HEK293 (cell line): ENCODE results near the gene G6PD.

ENCODE experiments used
- CTCF ChIA-PET: fragments of 350-600 bp; formaldehyde crosslinking; extraction: SDS; loops from one replicate; lab custom pipeline; 2021; ENCODE audit warnings: antibody characterized with exemption; lab: Yijun Ruan, JAX
- POLR2A ChIA-PET: fragments of 300-600 bp; formaldehyde crosslinking; extraction: SDS; loops from one replicate; lab custom pipeline; 2020; ENCODE audit warnings: antibody characterized with exemption, inconsistent platforms; lab: Yijun Ruan, JAX
- H3K27ac ChIP-seq: fragments of 200-500 bp; sonication (Bioruptor generic); 2 replicates; pipeline ENCODE4 v1.5.1; 2014; ENCODE audit warnings: low read depth, low read length, control low read depth, inconsistent platforms; ENCODE audit errors: extremely low read depth
- H3K36me3 ChIP-seq, 2 experiments: fragments of 200-500 bp in 1 of 2; sonication (Bioruptor generic) in 1 of 2; 1 replicate in 1 of 2; 2 replicates in 1 of 2; pipeline ENCODE4 v1.5.1; 2014 to 2017; ENCODE audit warnings: inconsistent platforms in 2 of 2, low read length in 2 of 2; ENCODE audit not compliant: control insufficient read depth in 2 of 2, insufficient read depth in 1 of 2
- H3K4me1 ChIP-seq: fragments of 200-500 bp; sonication (Bioruptor generic); 2 replicates; pipeline ENCODE4 v1.5.1; 2014; ENCODE audit warnings: mild to moderate bottlenecking, low read length, inconsistent platforms; ENCODE audit not compliant: control insufficient read depth, insufficient read depth
- H3K4me3 ChIP-seq: 2 replicates; pipeline ENCODE4 v1.5.1; 2011; ENCODE audit warnings: low read depth, mild to moderate bottlenecking, control low read depth, low read length, moderate library complexity
- H3K9me3 ChIP-seq: fragments of 200-500 bp; sonication (Bioruptor generic); 2 replicates; pipeline ENCODE4 v1.5.1; 2014; ENCODE audit warnings: low read depth, low read length, inconsistent platforms; ENCODE audit not compliant: control insufficient read depth, insufficient read depth
- EGR2 ChIP-seq: fragments of 450-650 bp; formaldehyde crosslinking; IDR thresholded peaks from 2 replicates; pipeline ENCODE4 v1.5.1; 2016; ENCODE audit warnings: low read depth, missing biosample characterization, missing genetic modification characterization
- KLF10 ChIP-seq: fragments of 450-650 bp; IDR thresholded peaks from 2 replicates; pipeline ENCODE4 v1.5.1; 2018; ENCODE audit warnings: missing biosample characterization, mild to moderate bottlenecking, missing genetic modification characterization
- WT1 ChIP-seq: fragments of 450-650 bp; formaldehyde crosslinking; IDR thresholded peaks from 2 replicates; pipeline ENCODE4 v1.5.1; 2016; ENCODE audit warnings: missing biosample characterization, missing genetic modification characterization
- YY2 ChIP-seq: fragments of 450-650 bp; formaldehyde crosslinking; IDR thresholded peaks from 2 replicates; pipeline ENCODE4 v1.5.1; 2016; ENCODE audit warnings: missing biosample characterization, missing genetic modification characterization
- ZFHX2 ChIP-seq: fragments of 450-650 bp; formaldehyde crosslinking; conservative IDR thresholded peaks from 2 replicates; pipeline ENCODE4 v1.5.1; 2016; ENCODE audit warnings: missing biosample characterization, missing genetic modification characterization
- ZIC2 ChIP-seq: fragments of 450-650 bp; formaldehyde crosslinking; IDR thresholded peaks from 2 replicates; pipeline ENCODE4 v1.5.1; 2016; ENCODE audit warnings: missing biosample characterization, missing genetic modification characterization
- ZNF133 ChIP-seq: fragments of 450-650 bp; formaldehyde crosslinking; IDR thresholded peaks from 2 replicates; pipeline ENCODE4 v1.5.1; 2016; ENCODE audit warnings: missing biosample characterization, missing genetic modification characterization
- ZNF202 ChIP-seq: fragments of 450-650 bp; formaldehyde crosslinking; IDR thresholded peaks from 2 replicates; pipeline ENCODE4 v1.5.1; 2016; ENCODE audit warnings: missing biosample characterization, missing genetic modification characterization, borderline replicate concordance
- ZNF311 ChIP-seq: fragments of 450-650 bp; formaldehyde crosslinking; IDR thresholded peaks from 2 replicates; pipeline ENCODE4 v1.5.1; 2017; ENCODE audit warnings: missing biosample characterization, missing genetic modification characterization, borderline replicate concordance
- ZNF324 ChIP-seq: fragments of 450-650 bp; formaldehyde crosslinking; IDR thresholded peaks from 2 replicates; pipeline ENCODE4 v1.5.1; 2016; ENCODE audit warnings: missing biosample characterization, missing genetic modification characterization
- ZNF341 ChIP-seq: fragments of 450-650 bp; formaldehyde crosslinking; IDR thresholded peaks from 2 replicates; pipeline ENCODE4; 2016; ENCODE audit warnings: low read depth, missing biosample characterization, missing genetic modification characterization
- ZNF350 ChIP-seq: fragments of 450-650 bp; formaldehyde crosslinking; IDR thresholded peaks from 2 replicates; pipeline ENCODE4 v1.5.0; 2017; ENCODE audit warnings: missing biosample characterization, mild to moderate bottlenecking, missing genetic modification characterization
- ZNF426 ChIP-seq: fragments of 450-650 bp; formaldehyde crosslinking; IDR thresholded peaks from 2 replicates; pipeline ENCODE4 v1.5.1; 2017; ENCODE audit warnings: missing biosample characterization, missing genetic modification characterization, mild to moderate bottlenecking, inconsistent platforms, moderate library complexity
- ZNF571 ChIP-seq: fragments of 450-650 bp; formaldehyde crosslinking; IDR thresholded peaks from 2 replicates; pipeline ENCODE4 v1.5.0; 2017; ENCODE audit warnings: missing biosample characterization, missing genetic modification characterization
- ZNF610 ChIP-seq: fragments of 450-650 bp; formaldehyde crosslinking; IDR thresholded peaks from 2 replicates; pipeline ENCODE4 v1.5.1; 2016; ENCODE audit warnings: missing biosample characterization, missing genetic modification characterization, borderline replicate concordance
- ZNF701 ChIP-seq: fragments of 450-650 bp; formaldehyde crosslinking; IDR thresholded peaks from 2 replicates; pipeline ENCODE4 v1.5.1; 2016; ENCODE audit warnings: missing biosample characterization, missing genetic modification characterization
- ZNF843 ChIP-seq: fragments of 450-650 bp; formaldehyde crosslinking; IDR thresholded peaks from 2 replicates; pipeline ENCODE4 v1.5.1; 2016; ENCODE audit warnings: missing biosample characterization, missing genetic modification characterization
- ZSCAN30 ChIP-seq: fragments of 450-650 bp; IDR thresholded peaks from 2 replicates; pipeline ENCODE4 v1.5.1; 2018; ENCODE audit warnings: missing biosample characterization, mild to moderate bottlenecking, missing genetic modification characterization, moderate library complexity
- TF ChIP-seq, protein P1 (sequence below): fragments of 450-650 bp; formaldehyde crosslinking; IDR thresholded peaks from 2 replicates; pipeline ENCODE4 v1.5.1; 2016; ENCODE audit warnings: missing biosample characterization, missing genetic modification characterization
- TF ChIP-seq, protein P2 (sequence below): fragments of 450-650 bp; formaldehyde crosslinking; IDR thresholded peaks from 2 replicates; pipeline ENCODE4 v1.5.1; 2017; ENCODE audit warnings: missing biosample characterization, missing genetic modification characterization
- TF ChIP-seq, protein P3 (sequence below): fragments of 450-650 bp; formaldehyde crosslinking; IDR thresholded peaks from 2 replicates; pipeline ENCODE4 v1.5.1; 2016; ENCODE audit warnings: missing biosample characterization, missing genetic modification characterization

Gene G6PD

DNA sequence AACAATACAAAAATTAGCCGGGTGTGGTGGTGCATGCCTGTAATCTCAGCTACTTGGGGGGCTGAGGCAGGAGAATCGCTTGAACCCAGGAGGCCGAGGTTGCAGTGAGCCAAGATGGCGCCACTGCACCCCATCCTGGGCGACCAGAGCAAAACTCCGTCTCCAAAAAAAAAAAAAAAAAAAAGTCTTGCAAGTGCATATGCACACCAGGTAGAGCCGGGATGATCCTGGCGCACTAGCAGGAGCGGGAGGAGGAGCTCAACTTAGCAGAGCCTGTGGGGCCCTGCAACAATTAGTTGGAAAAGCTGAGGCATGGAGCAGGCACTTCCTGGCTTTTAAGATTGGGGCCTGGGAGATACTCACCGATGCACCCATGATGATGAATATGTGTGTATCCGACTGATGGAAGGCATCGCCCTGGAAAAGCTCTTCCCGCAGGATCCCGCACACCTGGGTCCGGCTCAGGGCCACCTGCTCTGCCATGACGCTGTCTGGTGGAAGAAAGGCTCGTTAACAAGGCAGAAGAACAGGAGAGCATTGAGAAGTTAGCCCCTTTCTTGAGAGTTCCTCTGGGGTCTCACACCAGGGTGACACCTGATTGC lies 872 bp downstream of the G6PD start:
- Histone ChIP-seq H3K9me3 (no peaks in the 10 kb centered on the region), H3K4me3 (no peak overlapping the region), H3K4me1 (peaks cover 3% of the 10 kb centered on the region), H3K36me3 (peaks cover 5 to 30% of the 10 kb centered on the region in 2 experiments; a peak in 2 of 3 replicates), H3K27ac (no peak overlapping the region)
- TF ChIP-seq ZFHX2 (tag by site-specific recombination) (no peak), ZNF701 (tag by site-specific recombination) (no peak), ZNF202 (no peak)
- TF ChIP-seq, protein P1, sequence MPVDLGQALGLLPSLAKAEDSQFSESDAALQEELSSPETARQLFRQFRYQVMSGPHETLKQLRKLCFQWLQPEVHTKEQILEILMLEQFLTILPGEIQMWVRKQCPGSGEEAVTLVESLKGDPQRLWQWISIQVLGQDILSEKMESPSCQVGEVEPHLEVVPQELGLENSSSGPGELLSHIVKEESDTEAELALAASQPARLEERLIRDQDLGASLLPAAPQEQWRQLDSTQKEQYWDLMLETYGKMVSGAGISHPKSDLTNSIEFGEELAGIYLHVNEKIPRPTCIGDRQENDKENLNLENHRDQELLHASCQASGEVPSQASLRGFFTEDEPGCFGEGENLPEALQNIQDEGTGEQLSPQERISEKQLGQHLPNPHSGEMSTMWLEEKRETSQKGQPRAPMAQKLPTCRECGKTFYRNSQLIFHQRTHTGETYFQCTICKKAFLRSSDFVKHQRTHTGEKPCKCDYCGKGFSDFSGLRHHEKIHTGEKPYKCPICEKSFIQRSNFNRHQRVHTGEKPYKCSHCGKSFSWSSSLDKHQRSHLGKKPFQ (tag by site-specific recombination): no peak
- ChIA-PET POLR2A (no interaction called here), CTCF (interaction anchor here (0.6 to 1.0 kb wide), 4 partner anchors 9 to 230 kb away, joined by 3 to 4 read pairs (median 3); no protein-coding TSS in a partner anchor)

DNA sequence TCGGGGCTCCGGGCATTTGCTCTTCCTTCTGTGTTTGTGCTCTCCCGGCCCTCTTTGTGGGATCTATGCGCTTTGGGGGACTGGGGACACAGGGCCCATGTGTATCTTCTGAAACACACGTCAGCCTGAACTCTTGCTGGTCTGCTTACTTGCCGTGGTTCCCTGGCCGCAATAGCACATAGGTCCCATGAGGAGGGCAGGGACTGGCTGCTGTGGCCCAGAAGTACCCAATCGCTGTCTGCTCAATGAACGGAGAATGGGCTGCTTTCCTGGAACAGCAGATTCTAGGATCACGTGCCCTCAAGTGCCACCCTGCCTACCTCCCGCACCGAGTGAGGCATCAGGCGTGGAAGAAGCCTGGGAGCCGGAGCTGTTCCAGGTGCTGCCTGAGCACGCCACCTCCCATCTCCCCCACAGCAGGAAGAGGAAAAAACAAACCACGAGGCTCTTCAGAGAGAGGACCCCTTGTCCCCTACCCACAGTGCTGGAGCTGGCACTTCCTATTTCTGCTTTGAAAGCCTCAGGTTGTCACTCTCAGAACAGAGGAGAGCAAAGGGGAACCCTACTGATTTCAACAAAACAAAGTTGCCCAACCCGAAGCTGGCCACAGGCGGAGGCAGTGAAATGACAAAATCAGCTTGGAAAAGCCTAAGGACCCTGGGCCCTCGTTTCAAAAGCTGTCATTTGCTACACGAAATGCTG lies 3.8 kb downstream of the G6PD start:
- CTCF ChIA-PET: interaction anchor here (0.5 to 2.1 kb wide), 3 partner anchors 9 to 1480 kb away, joined by 3 to 9 read pairs (median 4); no protein-coding TSS in a partner anchor
- Histone ChIP-seq H3K4me1 (peaks cover 3% of the 10 kb centered on the region), H3K4me3 (no peak overlapping the region), H3K9me3 (no peaks in the 10 kb centered on the region), H3K36me3 (peaks cover 5 to 33% of the 10 kb centered on the region in 2 experiments; a peak in 2 of 3 replicates), H3K27ac (no peak overlapping the region)
- TF ChIP-seq, protein P2, sequence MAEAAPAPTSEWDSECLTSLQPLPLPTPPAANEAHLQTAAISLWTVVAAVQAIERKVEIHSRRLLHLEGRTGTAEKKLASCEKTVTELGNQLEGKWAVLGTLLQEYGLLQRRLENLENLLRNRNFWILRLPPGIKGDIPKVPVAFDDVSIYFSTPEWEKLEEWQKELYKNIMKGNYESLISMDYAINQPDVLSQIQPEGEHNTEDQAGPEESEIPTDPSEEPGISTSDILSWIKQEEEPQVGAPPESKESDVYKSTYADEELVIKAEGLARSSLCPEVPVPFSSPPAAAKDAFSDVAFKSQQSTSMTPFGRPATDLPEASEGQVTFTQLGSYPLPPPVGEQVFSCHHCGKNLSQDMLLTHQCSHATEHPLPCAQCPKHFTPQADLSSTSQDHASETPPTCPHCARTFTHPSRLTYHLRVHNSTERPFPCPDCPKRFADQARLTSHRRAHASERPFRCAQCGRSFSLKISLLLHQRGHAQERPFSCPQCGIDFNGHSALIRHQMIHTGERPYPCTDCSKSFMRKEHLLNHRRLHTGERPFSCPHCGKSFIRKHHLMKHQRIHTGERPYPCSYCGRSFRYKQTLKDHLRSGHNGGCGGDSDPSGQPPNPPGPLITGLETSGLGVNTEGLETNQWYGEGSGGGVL: no peak
- TF ChIP-seq, protein P3, sequence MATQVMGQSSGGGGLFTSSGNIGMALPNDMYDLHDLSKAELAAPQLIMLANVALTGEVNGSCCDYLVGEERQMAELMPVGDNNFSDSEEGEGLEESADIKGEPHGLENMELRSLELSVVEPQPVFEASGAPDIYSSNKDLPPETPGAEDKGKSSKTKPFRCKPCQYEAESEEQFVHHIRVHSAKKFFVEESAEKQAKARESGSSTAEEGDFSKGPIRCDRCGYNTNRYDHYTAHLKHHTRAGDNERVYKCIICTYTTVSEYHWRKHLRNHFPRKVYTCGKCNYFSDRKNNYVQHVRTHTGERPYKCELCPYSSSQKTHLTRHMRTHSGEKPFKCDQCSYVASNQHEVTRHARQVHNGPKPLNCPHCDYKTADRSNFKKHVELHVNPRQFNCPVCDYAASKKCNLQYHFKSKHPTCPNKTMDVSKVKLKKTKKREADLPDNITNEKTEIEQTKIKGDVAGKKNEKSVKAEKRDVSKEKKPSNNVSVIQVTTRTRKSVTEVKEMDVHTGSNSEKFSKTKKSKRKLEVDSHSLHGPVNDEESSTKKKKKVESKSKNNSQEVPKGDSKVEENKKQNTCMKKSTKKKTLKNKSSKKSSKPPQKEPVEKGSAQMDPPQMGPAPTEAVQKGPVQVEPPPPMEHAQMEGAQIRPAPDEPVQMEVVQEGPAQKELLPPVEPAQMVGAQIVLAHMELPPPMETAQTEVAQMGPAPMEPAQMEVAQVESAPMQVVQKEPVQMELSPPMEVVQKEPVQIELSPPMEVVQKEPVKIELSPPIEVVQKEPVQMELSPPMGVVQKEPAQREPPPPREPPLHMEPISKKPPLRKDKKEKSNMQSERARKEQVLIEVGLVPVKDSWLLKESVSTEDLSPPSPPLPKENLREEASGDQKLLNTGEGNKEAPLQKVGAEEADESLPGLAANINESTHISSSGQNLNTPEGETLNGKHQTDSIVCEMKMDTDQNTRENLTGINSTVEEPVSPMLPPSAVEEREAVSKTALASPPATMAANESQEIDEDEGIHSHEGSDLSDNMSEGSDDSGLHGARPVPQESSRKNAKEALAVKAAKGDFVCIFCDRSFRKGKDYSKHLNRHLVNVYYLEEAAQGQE (tag by site-specific recombination): peak; percentile 59; the same call in 1 of the 2 replicates
- TF ChIP-seq ZNF610 (tag by site-specific recombination) (no peak), ZIC2 (tag by site-specific recombination) (peak; percentile 34; the same call in 1 of the 2 replicates), ZNF341 (tag by site-specific recombination) (peak; percentile 46; the same call in 1 of the 2 replicates)
- POLR2A ChIA-PET: interaction anchor here (0.9 to 1.6 kb wide), 3 partner anchors 52 to 173 kb away, joined by 3 to 8 read pairs (median 5); partner anchors contain the start of gene SLC10A3

DNA sequence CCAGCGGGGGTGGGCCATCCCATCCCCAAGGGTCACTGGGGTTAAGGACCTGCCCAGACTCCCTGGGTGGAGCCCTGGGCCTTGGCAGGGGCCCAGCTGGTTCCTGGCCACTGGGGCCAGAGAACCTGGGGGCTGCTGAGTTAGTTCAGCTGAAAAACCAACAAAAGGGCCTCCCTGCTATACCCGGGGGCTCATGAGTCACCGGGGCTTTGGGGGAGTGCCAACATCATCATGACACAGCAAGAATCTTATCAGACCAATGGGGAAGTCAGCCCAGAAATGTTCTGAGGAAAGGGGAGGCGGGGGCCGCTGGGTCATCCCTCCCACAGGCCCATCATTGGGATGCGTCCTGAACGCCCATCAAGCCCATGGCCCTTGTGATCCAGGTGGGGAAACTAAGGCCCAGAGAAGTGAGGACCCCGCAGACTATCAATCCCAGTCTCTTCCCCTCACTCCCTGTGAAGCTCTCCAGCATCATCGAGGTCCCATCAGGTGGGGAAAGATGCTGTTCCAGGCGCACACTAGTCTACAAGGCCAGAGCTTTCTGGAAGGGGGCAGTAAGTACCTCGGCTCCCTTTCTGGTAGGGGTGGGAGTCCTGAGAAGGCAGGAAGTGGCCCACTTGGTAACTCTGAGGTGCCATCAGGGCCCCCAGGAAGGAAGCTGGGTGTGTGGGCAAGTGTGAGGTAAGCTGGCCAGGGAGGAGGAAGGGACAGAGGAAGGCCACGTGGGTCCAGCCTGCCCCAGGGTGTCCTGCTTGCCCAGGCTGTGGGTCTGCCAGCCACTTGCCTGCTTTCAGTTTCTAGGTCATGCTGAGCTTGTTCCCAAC lies 4.5 kb downstream of the G6PD start:
- H3K27ac ChIP-seq: no peak overlapping the region; the same call in 1 of the 2 replicates
- no peak overlapping the region for H3K4me3 ChIP-seq
- ChIA-PET POLR2A (interaction anchor here (0.6 to 1.6 kb wide), 5 partner anchors 10 to 172 kb away, joined by 3 to 8 read pairs (median 3); partner anchors contain the start of gene SLC10A3), CTCF (interaction anchor here (0.7 to 2.1 kb wide), 3 partner anchors 8 to 532 kb away, joined by 3 to 9 read pairs (median 4); no protein-coding TSS in a partner anchor)
- H3K4me1 ChIP-seq: peaks cover 3% of the 10 kb centered on the region
- no peaks in the 10 kb centered on the region for H3K9me3 ChIP-seq
- H3K36me3 ChIP-seq: peaks cover 5 to 33% of the 10 kb centered on the region in 2 experiments; a peak in 2 of 3 replicates
- TF ChIP-seq ZNF311: no peak
- no peak for TF ChIP-seq YY2 (tag by site-specific recombination)
- TF ChIP-seq ZNF350 (tag by site-specific recombination): no peak
- no peak; the same call in 1 of the 2 replicates for TF ChIP-seq KLF10
- TF ChIP-seq ZNF426 (tag by site-specific recombination): no peak
- no peak for TF ChIP-seq WT1 (tag by site-specific recombination)
- TF ChIP-seq ZNF571 (tag by site-specific recombination): no peak
- no peak for TF ChIP-seq EGR2 (tag by site-specific recombination)
- no peak for TF ChIP-seq ZNF324 (tag by site-specific recombination)
- no peak for TF ChIP-seq ZSCAN30 (tag by site-specific recombination)
- TF ChIP-seq ZNF843 (tag by site-specific recombination): no peak
- no peak for TF ChIP-seq ZNF133
